IPS-15b (cell line): ENCODE data around the gene ZFP2.
"Not testable (repeated sequence)": the region's sequence is repeated elsewhere in the genome, so short reads cannot be mapped to it uniquely, and the experiment has no call there.

Experiments used
- H3K27me3 ChIP-seq: one replicate; pipeline ENCODE4 v1.6.1; 2013; ENCODE audit warnings: low read length; ENCODE audit not compliant: control insufficient read depth, insufficient read depth
- H3K36me3 ChIP-seq: one replicate; pipeline ENCODE4 v1.6.1; 2013; ENCODE audit warnings: low read length; ENCODE audit not compliant: control insufficient read depth, insufficient read depth
- H3K4me1 ChIP-seq: one replicate; pipeline ENCODE4 v1.6.1; 2013; ENCODE audit warnings: mild to moderate bottlenecking, low read length; ENCODE audit not compliant: control insufficient read depth, insufficient read depth
- H3K4me3 ChIP-seq: one replicate; pipeline ENCODE4 v1.5.1; 2013; ENCODE audit warnings: low read depth, low read length
- H3K9ac ChIP-seq: one replicate; pipeline ENCODE4 v1.6.1; 2013; ENCODE audit warnings: low read depth, mild to moderate bottlenecking, low read length
- H3K9me3 ChIP-seq: one replicate; pipeline ENCODE4 v1.6.1; 2013; ENCODE audit warnings: mild to moderate bottlenecking, low read length; ENCODE audit not compliant: control insufficient read depth, insufficient read depth

Gene ZFP2

DNA sequence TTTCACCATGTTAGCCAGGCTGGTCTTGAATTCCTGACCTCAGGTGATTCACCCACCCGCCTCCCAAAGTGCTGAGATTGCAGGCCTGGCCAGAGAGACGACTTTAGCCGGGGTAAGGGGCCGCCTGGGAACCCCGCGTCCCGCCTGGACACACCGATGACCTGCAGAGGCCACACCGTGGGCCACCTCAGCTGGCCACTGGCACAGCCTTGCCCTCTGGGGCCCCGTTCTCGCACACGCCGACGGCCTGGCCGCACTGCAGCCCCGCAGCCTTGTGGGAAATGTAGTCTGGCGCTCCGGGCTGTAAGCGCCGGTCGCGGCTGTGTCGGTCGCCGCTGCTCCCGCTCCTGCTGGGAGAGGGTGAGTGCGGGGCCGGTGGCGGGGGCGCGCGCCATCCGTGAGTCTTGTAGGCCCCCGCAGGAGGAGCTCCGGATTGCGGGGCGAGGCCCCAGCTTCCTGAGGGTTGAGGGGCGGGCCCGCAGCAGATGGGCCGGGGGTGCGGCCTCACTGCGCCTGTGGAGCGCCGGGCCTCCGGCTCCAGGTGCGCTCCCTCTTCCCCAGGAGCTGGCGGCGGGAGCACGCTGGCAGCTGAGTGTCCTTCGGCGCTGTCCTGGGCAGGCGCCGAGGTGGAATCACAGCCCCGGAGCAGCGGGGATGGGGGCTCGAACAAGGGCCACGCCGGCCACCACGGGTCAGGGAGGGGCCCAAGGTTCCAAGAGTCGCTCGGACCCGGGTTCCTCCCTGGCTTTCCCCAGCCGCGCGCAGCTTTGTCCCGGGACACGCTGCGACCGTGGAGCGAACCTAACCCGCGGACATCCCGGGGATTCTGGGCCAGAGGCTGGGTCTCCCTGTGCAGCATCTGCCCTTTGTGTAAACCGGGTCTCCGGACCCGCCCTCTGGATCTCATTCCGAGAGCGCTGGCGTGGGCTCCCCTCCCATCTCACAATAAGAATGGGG, at the start of gene ZFP2:
ZFP2 (plus strand) TSS at position 299 of the 957 bp plus-strand sequence. CDS start 35,401 bp downstream, outside the sequence.
- Histone ChIP-seq H3K4me3 (peak within 1 kb of the TSS; percentile 82), H3K9ac (peak within 1 kb of the TSS; percentile 70), H3K36me3 (no peaks in the 10 kb centered on the region)

DNA sequence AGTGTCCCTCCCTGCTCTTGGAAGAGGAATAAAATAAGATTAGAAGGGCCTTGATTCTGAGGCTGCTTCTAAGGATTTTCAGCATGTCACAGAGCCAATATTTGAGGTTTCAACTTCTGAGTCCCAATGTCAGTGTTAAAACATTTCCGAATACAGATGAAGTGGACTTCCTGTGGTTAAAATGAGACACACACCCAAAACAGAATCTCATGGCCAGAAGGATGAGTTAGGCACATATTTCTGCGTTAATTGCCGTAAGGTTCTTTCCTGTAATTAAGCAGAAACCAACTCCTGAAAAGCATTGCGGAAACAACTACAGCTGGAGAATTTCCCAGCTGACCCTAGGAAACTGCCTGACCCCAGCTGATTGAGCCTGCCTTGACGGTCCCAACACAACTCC, 46.4 kb upstream of the ZFP2 start:
- Histone ChIP-seq H3K9ac (no peak overlapping the region), H3K4me1 (no peaks in the 10 kb centered on the region), H3K9me3 (no peaks in the 10 kb centered on the region), H3K4me3 (no peak overlapping the region), H3K36me3 (no peaks in the 10 kb centered on the region), H3K27me3 (no peaks in the 10 kb centered on the region)

More for the DNA sequence above, at the start of gene ZFP2:
- Histone ChIP-seq H3K27me3 (peaks cover 3% of the 10 kb centered on the region), H3K4me1 (peaks cover 4% of the 10 kb centered on the region), H3K9me3 (no peaks in the 10 kb centered on the region)

DNA sequence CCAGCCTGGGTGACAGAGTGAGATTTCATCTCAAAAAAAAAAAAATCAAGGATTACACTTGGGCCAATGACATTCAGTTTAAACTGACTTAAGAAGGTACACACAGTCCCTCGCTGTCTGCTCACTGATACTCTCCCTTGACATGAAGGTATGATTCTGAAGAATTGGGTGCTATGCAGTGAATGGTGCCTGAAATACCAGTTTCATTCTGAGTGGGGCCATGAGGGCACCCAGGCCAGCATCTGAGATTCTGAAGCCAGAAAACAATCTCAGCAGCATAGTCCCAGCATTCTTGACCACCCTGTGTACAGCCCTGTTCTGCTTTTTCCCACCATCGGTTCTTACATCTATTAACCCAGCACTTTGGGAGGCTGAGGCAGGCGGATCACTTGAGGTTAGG, 43.8 kb upstream of the ZFP2 start:
- H3K27me3 ChIP-seq, result no peaks in the 10 kb centered on the region
- no peaks in the 10 kb centered on the region for H3K36me3 ChIP-seq
- H3K4me3 ChIP-seq, result no peak overlapping the region
- H3K9ac ChIP-seq, result no peak overlapping the region
- H3K9me3 ChIP-seq, result no peaks in the 10 kb centered on the region
- no peaks in the 10 kb centered on the region for H3K4me1 ChIP-seq

DNA sequence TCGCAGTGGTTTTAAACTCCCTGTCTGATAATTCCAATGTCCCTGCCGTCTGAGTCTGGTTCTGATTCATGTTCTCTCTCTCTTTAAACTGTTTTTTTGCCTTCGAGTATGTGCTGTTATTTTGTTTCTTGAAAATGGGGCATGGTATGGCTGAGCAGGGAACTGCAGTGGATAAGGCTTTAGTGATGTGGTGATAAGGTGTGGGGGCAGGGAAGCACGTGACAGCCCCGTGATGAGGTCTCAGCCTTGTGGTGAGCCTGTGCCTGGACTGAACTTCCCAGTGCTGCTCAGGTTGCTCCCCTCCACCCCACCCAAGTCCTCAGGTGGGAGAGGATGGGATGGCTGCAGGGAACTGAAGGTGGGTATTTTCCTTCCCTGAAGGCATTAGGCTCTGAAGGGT, 41.4 kb upstream of the ZFP2 start:
- H3K36me3 ChIP-seq, result no peaks in the 10 kb centered on the region
- H3K9me3 ChIP-seq, result no peaks in the 10 kb centered on the region
- H3K4me3 ChIP-seq, result no peak overlapping the region
- H3K4me1 ChIP-seq, result no peaks in the 10 kb centered on the region
- no peak overlapping the region for H3K9ac ChIP-seq
- no peaks in the 10 kb centered on the region for H3K27me3 ChIP-seq

DNA sequence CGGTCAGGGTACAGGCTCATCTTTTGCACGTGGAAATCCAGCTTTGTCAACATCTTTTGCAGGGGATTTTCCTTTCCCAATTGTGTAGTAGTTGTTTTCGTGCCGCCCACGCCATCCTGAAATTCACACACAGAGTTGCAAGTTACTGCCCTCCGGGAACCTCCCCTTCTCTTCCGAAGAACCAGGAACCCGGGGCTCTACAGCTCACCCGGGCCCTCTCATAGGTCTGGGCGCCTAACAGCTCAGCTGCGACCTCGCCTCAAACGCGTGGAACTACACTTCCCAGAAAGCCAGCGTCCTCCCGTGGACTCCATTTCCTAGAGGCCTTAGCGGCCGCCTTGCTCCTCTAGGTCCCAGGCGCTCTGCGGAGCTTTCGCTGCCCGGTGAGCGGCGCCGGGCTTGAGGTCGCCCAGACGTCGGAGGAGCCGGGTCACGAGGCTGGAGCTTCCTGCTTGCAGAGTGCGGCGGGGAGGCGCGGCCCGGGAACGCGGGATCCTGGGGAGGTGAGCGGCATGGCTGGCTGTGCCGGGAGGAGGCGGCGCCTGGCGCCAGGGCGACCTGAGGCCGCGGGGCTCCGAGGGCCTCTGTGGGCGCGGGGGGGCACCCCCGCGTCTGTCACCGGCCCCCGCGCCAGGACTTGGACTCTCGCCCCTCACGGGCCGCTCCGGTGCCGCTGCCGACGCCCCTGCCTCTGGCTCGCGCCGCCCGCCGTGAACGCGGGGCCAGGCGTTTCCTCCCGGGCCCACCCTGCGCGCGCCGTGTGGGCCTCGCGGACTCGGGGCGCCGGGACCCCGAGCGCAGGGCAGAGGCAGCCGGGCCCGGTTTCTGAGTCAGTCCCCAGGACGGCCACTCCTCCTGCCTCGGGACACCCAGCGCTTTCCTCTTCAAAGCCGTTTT, 35.8 kb upstream of the ZFP2 start, which contains the start of gene ZNF354B:
ZNF354B (plus strand) TSS at position 329 of the 897 bp plus-strand sequence. CDS start 1,095 bp downstream, outside the sequence.
- Histone ChIP-seq H3K36me3 (no peaks in the 10 kb centered on the region), H3K4me1 (no peaks in the 10 kb centered on the region), H3K27me3 (peaks cover 3% of the 10 kb centered on the region), H3K4me3 (peak within 1 kb of the TSS; percentile 61), H3K9ac (no peak within 1 kb of the TSS), H3K9me3 (no peaks in the 10 kb centered on the region)

DNA sequence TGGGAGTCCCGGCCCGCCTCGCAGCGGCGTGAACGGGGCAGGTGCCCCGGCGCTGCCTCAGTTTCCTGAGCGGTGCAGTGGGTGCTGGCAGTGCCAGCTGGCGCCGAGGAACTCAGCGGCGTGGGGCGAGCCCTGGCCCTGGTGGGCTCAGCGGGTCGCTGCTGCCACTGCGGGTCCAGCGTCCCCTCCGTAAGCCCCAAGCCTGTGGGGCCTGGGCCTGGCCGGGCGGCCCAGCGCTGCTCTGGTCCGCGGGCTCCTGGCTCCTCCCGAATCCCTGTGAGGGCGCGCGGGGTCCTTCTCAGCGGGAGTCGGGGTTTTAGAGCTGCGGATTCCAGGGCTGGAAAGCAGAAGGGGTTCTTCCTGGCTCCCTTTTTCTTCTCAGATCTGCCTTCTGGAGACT, 35.1 kb upstream of the ZFP2 start:
- peak overlapping the region; percentile 61 for H3K4me3 ChIP-seq
- H3K9me3 ChIP-seq, H3K9ac ChIP-seq: not testable (repeated sequence)

DNA sequence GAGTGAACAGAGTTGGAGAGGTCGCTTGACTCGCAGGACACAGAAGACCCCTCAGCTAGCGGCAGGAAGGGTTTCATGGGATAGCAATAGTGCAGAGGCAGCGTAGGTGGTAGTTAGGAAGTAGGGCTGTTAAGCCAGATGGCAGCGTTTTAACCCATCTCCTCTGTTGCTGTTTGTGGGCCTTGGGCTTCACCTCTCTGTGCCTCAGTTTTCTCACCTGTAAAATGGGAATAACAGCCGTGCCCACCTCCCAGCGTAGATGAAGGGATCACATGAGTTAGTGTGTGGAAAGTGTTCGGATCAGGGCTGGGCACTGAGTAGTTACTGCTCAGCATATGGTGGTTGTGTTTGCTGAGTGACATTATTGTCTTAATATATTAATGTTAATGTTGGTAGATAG, 34.1 kb upstream of the ZFP2 start:
- H3K4me1 ChIP-seq, result no peaks in the 10 kb centered on the region
- H3K9ac ChIP-seq, result no peak overlapping the region
- H3K36me3 ChIP-seq, result no peaks in the 10 kb centered on the region
- H3K9me3 ChIP-seq, result no peaks in the 10 kb centered on the region
- H3K4me3 ChIP-seq, result no peak overlapping the region
- peaks cover 3% of the 10 kb centered on the region for H3K27me3 ChIP-seq

More for the DNA sequence above, 35.1 kb upstream of the ZFP2 start:
- H3K4me1 ChIP-seq, H3K36me3 ChIP-seq, H3K27me3 ChIP-seq: not testable (repeated sequence)

DNA sequence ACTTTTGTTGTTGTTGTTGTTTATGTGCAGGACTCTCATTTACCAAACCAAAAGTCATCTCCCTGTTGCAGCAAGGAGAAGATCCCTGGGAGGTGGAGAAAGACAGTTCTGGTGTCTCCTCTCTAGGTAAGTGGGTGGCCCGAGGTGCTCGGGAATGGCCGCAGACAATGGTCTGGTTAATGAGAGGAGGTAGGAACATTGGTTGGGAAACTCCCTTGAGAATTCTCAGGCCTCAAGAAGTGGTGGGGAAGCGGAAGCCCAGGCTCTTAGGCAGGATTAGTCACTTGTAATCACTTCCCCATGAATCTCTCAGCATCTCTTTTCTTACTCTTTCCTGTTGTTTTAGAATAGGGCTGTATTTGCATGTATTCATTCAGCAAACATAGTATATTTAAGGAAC, 28.8 kb upstream of the ZFP2 start:
- H3K27me3 ChIP-seq, result no peaks in the 10 kb centered on the region
- H3K9ac ChIP-seq, result no peak overlapping the region
- no peaks in the 10 kb centered on the region for H3K9me3 ChIP-seq
- no peak overlapping the region for H3K4me3 ChIP-seq
- H3K4me1 ChIP-seq, result no peaks in the 10 kb centered on the region
- peaks cover 11% of the 10 kb centered on the region for H3K36me3 ChIP-seq

DNA sequence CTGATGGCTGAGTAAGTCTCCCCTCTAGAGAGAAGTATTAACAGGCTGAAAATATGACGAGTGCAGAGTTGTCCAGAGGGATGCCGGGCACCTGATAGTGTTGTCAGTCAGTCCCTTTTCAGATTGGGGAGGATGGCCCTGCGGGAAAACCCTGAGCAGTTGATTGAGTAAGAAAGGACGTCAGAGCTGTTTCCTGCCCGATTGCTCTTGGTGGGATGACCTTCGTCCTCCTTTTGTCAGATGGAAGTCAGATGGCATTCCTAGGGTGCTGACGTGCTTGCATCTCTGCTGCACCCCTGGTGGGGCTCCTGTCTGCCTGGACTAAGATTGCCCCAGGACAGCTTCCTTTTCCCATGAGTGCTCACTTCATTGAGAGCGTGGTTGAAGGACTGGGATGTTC, 26.1 kb upstream of the ZFP2 start:
- Histone ChIP-seq H3K4me3 (no peak overlapping the region), H3K9ac (no peak overlapping the region), H3K27me3 (no peaks in the 10 kb centered on the region), H3K4me1 (no peaks in the 10 kb centered on the region), H3K9me3 (no peaks in the 10 kb centered on the region), H3K36me3 (peaks cover 11% of the 10 kb centered on the region)

DNA sequence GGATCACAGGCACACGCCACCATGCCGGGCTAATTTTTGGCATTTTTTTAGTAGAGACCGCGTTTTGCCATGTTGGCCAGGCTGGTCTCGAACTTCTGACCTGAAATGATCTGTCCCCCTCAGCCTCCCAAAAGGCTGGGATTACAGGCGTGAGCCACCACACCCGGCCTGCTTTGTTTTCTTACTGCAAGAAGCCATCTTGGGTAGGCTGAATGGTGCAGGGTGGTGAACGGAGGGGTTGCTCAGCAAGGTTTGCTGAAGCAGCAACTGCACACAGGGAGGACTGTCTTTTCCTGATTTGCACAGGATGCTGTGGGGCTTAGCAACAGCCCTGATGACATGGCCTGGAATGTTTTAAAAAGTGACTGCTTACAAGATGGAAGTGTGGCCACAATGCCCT, 25.3 kb upstream of the ZFP2 start:
- Histone ChIP-seq H3K36me3 (peaks cover 19% of the 10 kb centered on the region), H3K4me1 (no peaks in the 10 kb centered on the region), H3K9ac (no peak overlapping the region), H3K4me3 (no peak overlapping the region), H3K27me3 (no peaks in the 10 kb centered on the region), H3K9me3 (no peaks in the 10 kb centered on the region)

DNA sequence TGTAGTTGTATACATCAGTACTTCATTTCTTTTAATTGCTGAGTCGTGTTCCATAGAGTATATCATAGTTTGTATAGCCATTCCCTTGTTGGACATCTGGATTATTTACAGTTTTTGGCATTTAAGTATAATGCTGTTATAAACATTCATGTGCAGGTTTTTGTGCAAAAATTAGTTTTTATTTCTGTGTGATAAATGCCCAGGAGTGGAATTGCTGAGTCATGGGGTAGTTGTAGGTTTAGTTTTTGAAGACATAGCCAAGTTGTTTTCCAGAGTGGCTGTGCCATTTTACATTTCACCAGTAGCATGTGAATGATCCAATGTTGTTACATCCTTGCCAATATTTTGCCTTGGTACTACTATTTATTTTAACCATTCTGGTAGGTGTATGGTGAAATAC, 23.4 kb upstream of the ZFP2 start:
- H3K36me3 ChIP-seq, result peaks cover 24% of the 10 kb centered on the region
- H3K9me3 ChIP-seq, result peaks cover 3% of the 10 kb centered on the region
- no peaks in the 10 kb centered on the region for H3K4me1 ChIP-seq
- H3K27me3 ChIP-seq, result no peaks in the 10 kb centered on the region
- H3K4me3 ChIP-seq, result no peak overlapping the region
- no peak overlapping the region for H3K9ac ChIP-seq
